Pons (tissue), 1 donor: Measurements from ENCODE around the gene SYDE2.
"Not testable (repeated sequence)": the region's sequence is repeated elsewhere in the genome, so short reads cannot be mapped to it uniquely, and the experiment has no call there.

Source experiments
- DNase-seq: peaks from one replicate; pipeline ENCODE4 v3.0.0-alpha.2; 2016; ENCODE audit warnings: low spot score

SYDE2 gene

DNA sequence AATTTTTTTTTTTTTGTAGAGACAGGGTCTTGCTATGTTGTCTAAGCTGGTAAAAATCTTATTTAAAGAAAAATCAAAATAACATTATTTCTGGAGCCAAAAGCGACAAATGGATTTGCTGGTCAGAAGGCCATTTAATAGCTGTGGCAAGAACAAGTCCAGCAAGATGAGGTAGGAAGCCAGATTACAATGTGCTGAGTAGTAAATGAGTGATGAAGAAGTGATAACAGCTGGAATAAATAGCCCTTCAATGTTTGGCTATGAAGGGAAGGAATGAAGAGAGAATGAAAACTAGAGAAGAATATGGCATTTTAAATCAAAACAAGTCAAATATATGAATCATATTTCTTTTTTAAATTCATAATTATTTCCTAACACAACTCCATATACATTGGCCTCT, 34.5 kb downstream of the SYDE2 start:
- no peak for DNase-seq

DNA sequence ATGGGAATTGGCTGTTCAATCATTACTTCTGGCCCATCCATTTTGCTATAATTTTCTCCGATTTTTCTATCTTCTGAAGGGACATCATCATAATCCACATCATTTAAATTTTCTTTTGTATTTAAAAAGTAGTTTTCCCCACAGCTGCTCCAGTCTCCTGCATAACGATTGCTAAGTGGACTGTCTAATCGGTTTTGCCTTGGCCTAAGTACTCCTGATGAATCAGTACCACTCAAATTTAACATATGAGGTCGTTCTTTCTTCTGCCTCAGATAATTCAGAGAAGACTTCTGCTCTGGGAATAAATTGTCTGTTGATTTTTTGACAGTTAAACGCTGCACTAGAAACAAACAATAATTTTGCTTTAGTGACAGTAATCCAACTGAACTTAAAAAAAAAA, 41.9 kb downstream of the SYDE2 start:
- no peak for DNase-seq

- no peak for DNase-seq
Observed at GRCh38 chr1:85157436-85157835, 43.4 kb downstream of the SYDE2 start.

DNA sequence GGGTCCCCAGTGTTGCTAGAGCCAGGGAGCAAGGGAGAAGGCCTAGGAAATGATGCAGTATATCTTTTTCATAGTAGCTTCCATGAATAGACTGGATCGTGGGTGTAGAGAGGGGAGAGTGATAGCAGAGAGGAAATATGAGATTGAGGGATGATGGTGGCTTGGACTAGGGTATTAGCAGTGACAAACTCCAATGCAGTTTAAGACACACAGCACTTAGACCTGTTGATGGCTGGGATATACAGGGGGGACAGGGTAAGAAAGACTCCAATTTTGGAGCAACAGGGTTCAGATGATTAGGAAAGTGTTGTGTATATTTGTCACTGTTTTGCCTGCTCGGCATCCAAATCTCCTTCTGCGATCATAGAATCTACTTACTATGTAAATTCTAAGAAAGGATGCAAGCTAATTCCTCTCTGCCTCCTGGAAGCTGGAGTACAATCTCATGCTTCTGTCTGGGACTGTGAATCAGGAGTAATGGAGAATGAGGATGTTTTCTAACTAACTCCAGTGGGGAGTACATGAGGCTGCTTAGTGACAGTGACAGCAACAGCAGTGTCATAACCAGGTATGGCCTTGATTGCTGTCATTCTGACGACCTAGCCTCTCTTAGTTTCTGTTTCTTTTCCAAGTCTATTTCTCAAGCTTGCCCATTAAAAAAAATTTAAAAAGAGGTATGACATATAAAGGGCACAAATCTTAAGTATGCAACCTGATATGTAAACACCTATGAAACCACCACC, 47.5 kb downstream of the SYDE2 start:
- no peak for DNase-seq

- no peak for DNase-seq
Observed at GRCh38 chr1:85151446-85151845, 49.4 kb downstream of the SYDE2 start.

GRCh38 chr1:85149805-85150204, 51.0 kb downstream of the SYDE2 start:
- DNase-seq: no peak

DNA sequence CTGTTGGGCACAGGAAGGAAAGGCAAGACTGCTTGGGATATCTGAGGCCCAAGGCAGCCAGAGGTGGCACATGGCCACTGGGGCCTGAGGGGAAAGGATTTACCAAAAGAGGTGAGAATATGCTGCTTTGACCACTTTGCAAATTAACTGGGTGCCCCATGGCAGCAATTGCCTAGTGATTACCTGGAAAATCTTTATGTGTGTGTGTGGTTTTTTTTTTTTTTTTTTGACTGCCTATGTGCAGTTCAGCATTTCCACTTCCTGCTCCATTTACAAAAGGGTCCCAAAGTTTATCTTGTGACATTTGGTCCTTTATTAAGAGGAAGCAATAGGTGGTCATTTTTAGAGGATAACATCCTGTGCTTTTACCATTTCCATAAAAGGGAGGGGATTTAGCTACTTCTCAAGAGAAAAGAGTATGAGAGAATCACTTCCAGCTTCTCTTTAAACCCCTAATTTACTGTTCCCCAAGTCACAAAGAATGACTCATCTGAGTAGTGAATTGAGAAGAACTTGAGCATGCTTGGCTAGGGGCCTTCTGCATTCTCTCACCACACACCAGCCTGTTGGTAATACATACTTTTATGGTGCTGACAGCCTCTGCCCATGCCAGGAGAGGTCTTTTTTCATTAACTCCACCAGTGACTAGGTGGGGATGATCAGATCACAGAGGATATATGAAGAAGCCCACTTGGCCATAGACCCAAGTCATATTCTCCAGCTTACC, 52.1 kb downstream of the SYDE2 start:
- no peak for DNase-seq

DNA sequence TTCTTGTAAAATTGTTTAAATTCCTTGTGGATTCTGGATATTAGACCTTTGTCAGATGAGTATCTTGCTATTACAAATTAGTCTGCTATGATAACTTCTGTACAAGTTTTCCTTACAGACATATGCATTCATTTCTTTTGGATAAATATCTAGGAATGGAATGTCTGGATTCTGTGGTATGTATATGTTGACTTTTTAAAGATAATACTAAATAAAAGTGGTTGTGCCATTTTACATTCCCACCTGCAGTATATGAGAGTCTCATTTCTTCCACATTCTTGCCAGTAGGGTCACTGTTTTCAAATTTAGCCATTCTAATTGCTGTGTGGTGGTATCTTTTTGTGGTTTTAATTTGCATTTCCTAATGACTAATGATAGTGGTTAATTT, 53.9 kb downstream of the SYDE2 start:
- no peak for DNase-seq

GRCh38 chr1:85146298-85146971, 54.4 kb downstream of the SYDE2 start:
- not testable (repeated sequence) for DNase-seq

DNA sequence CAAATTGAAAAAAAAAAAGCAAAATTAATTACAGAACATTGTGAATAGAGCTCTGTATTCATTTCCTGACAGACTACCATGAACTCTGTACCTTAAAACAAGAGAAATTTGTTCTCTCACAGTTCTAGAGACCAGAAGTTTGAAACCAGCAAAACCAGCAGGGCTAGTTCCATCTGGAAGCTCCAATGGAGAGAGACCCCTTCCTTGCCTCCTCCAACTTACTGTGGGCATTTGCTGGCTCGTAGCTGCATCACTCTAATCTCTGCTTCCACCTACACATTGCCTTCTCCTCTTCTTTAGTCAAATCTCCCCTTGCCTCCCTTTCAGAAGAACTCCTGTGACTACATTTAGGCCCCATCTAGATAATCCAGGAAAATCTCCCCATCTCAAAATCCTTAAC, 56.5 kb downstream of the SYDE2 start:
- no peak for DNase-seq

GRCh38 chr1:85142753-85143152, 58.1 kb downstream of the SYDE2 start:
- no peak for DNase-seq

- DNase-seq: not testable (repeated sequence)
Observed at GRCh38 chr1:85138439-85138838, 62.4 kb downstream of the SYDE2 start.

DNA sequence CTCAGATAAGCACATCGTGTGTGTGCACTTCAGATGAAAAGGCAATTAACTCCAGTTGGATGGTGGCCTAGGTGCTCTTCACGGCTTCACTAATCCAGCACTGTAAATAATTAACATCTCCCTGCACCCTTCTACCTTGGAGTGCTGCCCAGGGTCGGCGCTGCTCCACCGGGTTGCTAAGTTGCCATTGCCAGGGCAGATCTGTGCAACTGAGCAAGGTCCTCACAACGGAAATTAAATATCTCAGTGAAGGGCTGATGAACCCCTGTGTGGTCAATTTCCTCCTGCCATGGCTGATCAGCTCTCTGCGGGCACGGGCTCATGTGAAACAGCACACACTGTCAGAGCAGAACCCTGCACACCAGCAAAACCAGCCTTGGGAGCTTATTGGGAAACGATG, 63.2 kb downstream of the SYDE2 start:
- DNase-seq: peak; percentile 19

GRCh38 chr1:85135392-85135798, 65.4 kb downstream of the SYDE2 start:
- no peak for DNase-seq

- no peak for DNase-seq
Observed at GRCh38 chr1:85134583-85135391, 66.0 kb downstream of the SYDE2 start.

GRCh38 chr1:85133565-85134159, 67.2 kb downstream of the SYDE2 start:
- DNase-seq: no peak

DNA sequence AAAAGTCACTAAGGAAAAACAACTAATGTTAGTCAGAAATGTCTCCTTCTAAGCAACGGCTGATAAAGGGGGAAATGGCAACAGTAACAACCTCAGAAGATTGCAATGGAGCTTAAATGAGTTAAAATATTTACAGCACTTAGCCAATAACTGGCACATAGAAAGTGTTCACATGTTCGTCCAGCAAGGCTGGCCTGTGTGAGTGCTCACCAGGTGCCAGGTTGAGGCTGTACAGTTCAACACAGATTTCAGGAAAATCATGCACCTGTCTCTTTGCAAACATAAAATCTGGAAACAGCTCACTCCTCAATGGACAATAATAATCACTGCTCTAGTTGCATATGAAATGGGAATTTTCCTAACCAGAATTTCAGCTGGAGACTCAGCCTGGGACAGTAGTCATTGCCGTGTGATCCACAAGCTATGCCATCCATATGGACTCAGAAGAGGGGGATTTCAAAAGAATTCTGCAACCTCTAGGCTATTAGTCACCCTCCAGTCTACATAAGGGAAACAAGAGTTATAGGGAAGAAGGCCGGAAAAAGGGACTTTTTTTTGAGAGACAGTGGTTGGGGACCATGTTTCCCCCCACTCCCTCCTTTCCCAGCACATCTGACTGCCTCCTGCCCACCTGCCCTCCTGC, 68.6 kb downstream of the SYDE2 start:
- no peak for DNase-seq

DNA sequence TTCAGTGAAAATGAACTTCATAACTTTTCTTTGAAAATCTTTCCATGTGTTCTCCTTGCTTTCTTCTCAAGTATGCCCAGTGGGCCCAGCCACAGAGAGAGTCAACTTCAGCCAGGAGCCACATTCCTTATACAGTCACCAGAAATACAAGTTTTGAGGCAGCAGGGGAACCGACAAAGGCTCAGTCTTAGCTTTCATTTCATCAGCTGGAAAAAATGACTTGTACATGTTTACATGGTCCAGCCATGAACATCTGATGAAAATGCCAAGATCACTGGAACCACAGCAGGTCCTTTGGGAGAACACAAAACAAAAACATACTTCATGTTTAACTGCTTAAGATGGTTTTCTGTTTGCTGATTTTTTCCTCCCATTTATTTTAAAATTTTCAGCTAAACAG, 72.5 kb downstream of the SYDE2 start:
- no peak for DNase-seq

GRCh38 chr1:85125891-85126290, 74.9 kb downstream of the SYDE2 start:
- DNase-seq: no peak

GRCh38 chr1:85124091-85124490, 76.7 kb downstream of the SYDE2 start:
- DNase-seq: no peak

- DNase-seq: no peak
Observed at GRCh38 chr1:85122169-85122568, 78.6 kb downstream of the SYDE2 start.
